ENCODE measurements around the gene PTTG2.

- TF ChIP-seq CTCF (IDR thresholded peaks at IDR 0.05) (no peak), POLR2A (IDR thresholded peaks at IDR 0.05) (no peak), POLR2AphosphoS5 (IDR thresholded peaks at IDR 0.05) (no peak)
Measured at GRCh38 chr4:37968747-37969146, 8.5 kb downstream of the PTTG2 start.

Data from gastroesophageal sphincter (tissue), 3 donors.